Activated CD4-positive, alpha-beta T cell treated with anti-CD3 and anti-CD28 coated beads for 36 hours (primary cell): ENCODE measurements around the gene CISTR. TPM values are rescaled to one million over a fixed set of nuclear protein-coding genes. Genes with fewer than 3 reads are reported as not detected.

Experiments
- ATAC-seq: fragments of 200-7000 bp; cut with Tn5 transposase; one replicate; pipeline ENCODE4 v1.10.0; 2021; ENCODE audit warnings: mild to moderate bottlenecking, moderate library complexity
- CTCF ChIA-PET: fragments of 350-600 bp; sonication (Branson Sonifier 250); formaldehyde crosslinking; loops from one replicate; lab custom pipeline; 2021; ENCODE audit warnings: antibody characterized with exemption; lab: Charles Lee
- POLR2A ChIA-PET: fragments of 350-600 bp; sonication (Branson Sonifier 250); formaldehyde crosslinking; loops from one replicate; lab custom pipeline; 2021; ENCODE audit warnings: antibody characterized with exemption, inconsistent platforms; lab: Charles Lee
- DNase-seq: peaks from one replicate; pipeline ENCODE4 v3.0.0-alpha.2; 2020
- H3K27ac Mint-ChIP-seq: one replicate; pipeline ENCODE4 v1.8.0; 2021; ENCODE audit warnings: mixed read lengths
- H3K27me3 Mint-ChIP-seq: one replicate; pipeline ENCODE4 v1.8.0; 2021; ENCODE audit warnings: mixed read lengths
- H3K36me3 Mint-ChIP-seq: one replicate; pipeline ENCODE4 v1.8.0; 2021; ENCODE audit warnings: low read depth, mixed read lengths
- H3K4me1 Mint-ChIP-seq: one replicate; pipeline ENCODE4 v1.8.0; 2021; ENCODE audit warnings: mixed read lengths
- H3K4me3 Mint-ChIP-seq: one replicate; pipeline ENCODE4 v1.8.0; 2021; ENCODE audit warnings: mild to moderate bottlenecking, moderate library complexity, mixed read lengths
- H3K9me3 Mint-ChIP-seq: one replicate; pipeline ENCODE4 v1.8.0; 2021; ENCODE audit warnings: low read depth, mixed read lengths
- intact Hi-C, 2 experiments: fragments of 100-400 bp; cut with DNase I in 1 of 2; cut with micrococcal nuclease in 1 of 2; formaldehyde crosslinking; loops; one replicate each; pipeline versions ENCODE4 v1.14.2 to v1.15.1; 2022 to 2024; cut with DNase I, micrococcal nuclease
- total RNA-seq, 2 experiments: library from RNA; stranded (reverse); gene quantifications; one replicate each; pipeline ENCODE4 v1.2.3, GENCODE V29; 2021

Gene CISTR
- total RNA-seq, 2 experiments from 2014 or later: not detected

GRCh38 chr12:53754188-53754585 is 2.4 kb upstream of the CISTR start:
- no peaks in the 10 kb centered on the region for H3K36me3 Mint-ChIP-seq
- ChIA-PET CTCF (interaction anchor here (0.5 to 2.3 kb wide), 9 partner anchors 11 to 470 kb away, joined by 3 to 11 read pairs (median 4); partner anchors contain the start of gene HOXC10), POLR2A (no interaction called here)
- intact Hi-C loops: no loop called here
- ATAC-seq (no peak), DNase-seq (no peak)
- H3K9me3 Mint-ChIP-seq: no peaks in the 10 kb centered on the region
- peaks cover 11% of the 10 kb centered on the region for H3K4me1 Mint-ChIP-seq
- H3K4me3 Mint-ChIP-seq: no peak overlapping the region
- H3K27ac Mint-ChIP-seq: no peak overlapping the region
- H3K27me3 Mint-ChIP-seq: peaks cover 16% of the 10 kb centered on the region

- Mint-ChIP-seq H3K4me3 (no peak overlapping the region), H3K36me3 (no peaks in the 10 kb centered on the region), H3K9me3 (no peaks in the 10 kb centered on the region), H3K27ac (no peak overlapping the region), H3K4me1 (peaks cover 11% of the 10 kb centered on the region), H3K27me3 (peaks cover 10% of the 10 kb centered on the region)
- CTCF ChIA-PET: interaction anchor here (1.0 to 2.3 kb wide), 6 partner anchors 9 to 209 kb away, joined by 3 to 11 read pairs (median 3); no protein-coding TSS in a partner anchor
- DNase-seq (no peak), ATAC-seq (no peak)
- intact Hi-C loops: no loop called here
- POLR2A ChIA-PET: no interaction called here
Measured at GRCh38 chr12:53752621-53753020, 842 bp upstream of the CISTR start.

GRCh38 chr12:53752192-53752601 is 418 bp upstream of the CISTR start:
- H3K9me3 Mint-ChIP-seq: no peaks in the 10 kb centered on the region
- H3K27ac Mint-ChIP-seq: no peak overlapping the region
- ATAC-seq (no peak), DNase-seq (no peak)
- H3K27me3 Mint-ChIP-seq: peaks cover 14% of the 10 kb centered on the region
- CTCF ChIA-PET: interaction anchor here (1.0 to 2.3 kb wide), 8 partner anchors 9 to 134 kb away, joined by 3 to 11 read pairs (median 4); no protein-coding TSS in a partner anchor
- intact Hi-C loops: no loop called here
- no peaks in the 10 kb centered on the region for H3K36me3 Mint-ChIP-seq
- H3K4me3 Mint-ChIP-seq: no peak overlapping the region
- H3K4me1 Mint-ChIP-seq: peaks cover 11% of the 10 kb centered on the region
- POLR2A ChIA-PET: no interaction called here

- Mint-ChIP-seq H3K4me1 (peaks cover 5% of the 10 kb centered on the region), H3K4me3 (no peak overlapping the region), H3K27ac (no peak overlapping the region), H3K27me3 (peaks cover 20% of the 10 kb centered on the region), H3K36me3 (no peaks in the 10 kb centered on the region), H3K9me3 (no peaks in the 10 kb centered on the region)
- DNase-seq (peak; percentile 42), ATAC-seq (peak; percentile 16)
- intact Hi-C loops: no loop called here
- ChIA-PET CTCF (interaction anchor here (1.3 kb wide), 2 partner anchors 8 to 49 kb away, joined by 5 read pairs; no protein-coding TSS in a partner anchor), POLR2A (interaction anchor here (0.6 kb wide), 1 partner anchor 75 kb away, joined by 3 read pairs; no protein-coding TSS in a partner anchor)
Measured at GRCh38 chr12:53750812-53751335, 905 bp downstream of the CISTR start.

- Mint-ChIP-seq H3K4me3 (no peak overlapping the region), H3K4me1 (peaks cover 4% of the 10 kb centered on the region), H3K9me3 (no peaks in the 10 kb centered on the region), H3K36me3 (no peaks in the 10 kb centered on the region), H3K27me3 (peaks cover 22% of the 10 kb centered on the region), H3K27ac (no peak overlapping the region)
- intact Hi-C loops: no loop called here
- CTCF ChIA-PET: interaction anchor here (1.1 kb wide), 1 partner anchor 29 kb away, joined by 3 read pairs; no protein-coding TSS in a partner anchor
- DNase-seq: no peak
- ATAC-seq: no peak
- POLR2A ChIA-PET: no interaction called here
Measured at GRCh38 chr12:53749986-53750811, 1.6 kb downstream of the CISTR start.

GRCh38 chr12:53748072-53748840 is 3.5 kb downstream of the CISTR start:
- POLR2A ChIA-PET: no interaction called here
- no peak for ATAC-seq
- Mint-ChIP-seq H3K9me3 (no peaks in the 10 kb centered on the region), H3K27me3 (peaks cover 31% of the 10 kb centered on the region), H3K4me1 (peaks cover 4% of the 10 kb centered on the region), H3K36me3 (no peaks in the 10 kb centered on the region), H3K27ac (no peak overlapping the region), H3K4me3 (no peak overlapping the region)
- CTCF ChIA-PET: interaction anchor here (0.5 to 7.6 kb wide), 13 partner anchors 9 to 999 kb away, joined by 3 to 230 read pairs (median 14); partner anchors contain the start of gene CALCOCO1
- no peak for DNase-seq
- intact Hi-C loops: no loop called here

GRCh38 chr12:53747095-53747494 is 4.7 kb downstream of the CISTR start:
- intact Hi-C loops: loop anchor here (2.0 kb wide), 3 partner anchors 20 to 204 kb away; partner anchors contain the start of genes ATP5MC2 (in 1 of the 2) and CALCOCO1 (in 1 of the 2)
- no peaks in the 10 kb centered on the region for H3K9me3 Mint-ChIP-seq
- DNase-seq: no peak
- ChIA-PET POLR2A (interaction anchor here (1.0 kb wide), 1 partner anchor 52 kb away, joined by 3 read pairs; no protein-coding TSS in a partner anchor), CTCF (interaction anchor here (0.6 to 7.6 kb wide), 33 partner anchors 10 to 531 kb away, joined by 3 to 230 read pairs (median 7); partner anchors contain the start of genes ATP5MC2 and CALCOCO1)
- peaks cover 38% of the 10 kb centered on the region for H3K27me3 Mint-ChIP-seq
- H3K4me1 Mint-ChIP-seq: peaks cover 4% of the 10 kb centered on the region
- H3K36me3 Mint-ChIP-seq: no peaks in the 10 kb centered on the region
- peak; percentile 5 for ATAC-seq
- no peak overlapping the region for H3K27ac Mint-ChIP-seq
- no peak overlapping the region for H3K4me3 Mint-ChIP-seq

GRCh38 chr12:53746592-53747092 is 5.1 kb downstream of the CISTR start:
- ChIA-PET POLR2A (interaction anchor here (1.0 to 1.2 kb wide), 2 partner anchors 46 to 52 kb away, joined by 3 read pairs; no protein-coding TSS in a partner anchor), CTCF (interaction anchor here (0.6 to 7.6 kb wide), 43 partner anchors 10 to 1319 kb away, joined by 3 to 230 read pairs (median 4); partner anchors contain the start of genes ATP5MC2 and CALCOCO1)
- intact Hi-C loops: loop anchor here (1.0 to 2.0 kb wide), 7 partner anchors 11 to 204 kb away; partner anchors contain the start of genes CALCOCO1 (in 2 of the 2) and ATP5MC2 (in 1 of the 2)
- Mint-ChIP-seq H3K27me3 (peaks cover 38% of the 10 kb centered on the region), H3K9me3 (no peaks in the 10 kb centered on the region), H3K4me3 (no peak overlapping the region), H3K4me1 (peaks cover 2% of the 10 kb centered on the region), H3K36me3 (no peaks in the 10 kb centered on the region), H3K27ac (no peak overlapping the region)
- ATAC-seq (peak; percentile 86), DNase-seq (peak; percentile 94)

GRCh38 chr12:53744751-53745150 is 7.0 kb downstream of the CISTR start:
- H3K27ac Mint-ChIP-seq: no peak overlapping the region
- no peaks in the 10 kb centered on the region for H3K9me3 Mint-ChIP-seq
- H3K4me3 Mint-ChIP-seq: no peak overlapping the region
- peaks cover 2% of the 10 kb centered on the region for H3K4me1 Mint-ChIP-seq
- DNase-seq (no peak), ATAC-seq (no peak)
- intact Hi-C loops: no loop called here
- H3K36me3 Mint-ChIP-seq: no peaks in the 10 kb centered on the region
- POLR2A ChIA-PET: interaction anchor here (1.1 kb wide), 1 partner anchor 50 kb away, joined by 3 read pairs; no protein-coding TSS in a partner anchor
- CTCF ChIA-PET: interaction anchor here (0.7 to 7.6 kb wide), 18 partner anchors 12 to 474 kb away, joined by 3 to 230 read pairs (median 13); partner anchors contain the start of genes ATP5MC2 and CALCOCO1
- H3K27me3 Mint-ChIP-seq: peaks cover 38% of the 10 kb centered on the region

GRCh38 chr12:53744130-53744441 is 7.7 kb downstream of the CISTR start:
- DNase-seq: no peak
- H3K27ac Mint-ChIP-seq: no peak overlapping the region

More at GRCh38 chr12:53744130-53744441, 7.7 kb downstream of the CISTR start:
- Mint-ChIP-seq H3K9me3 (no peaks in the 10 kb centered on the region), H3K36me3 (no peaks in the 10 kb centered on the region), H3K4me1 (peaks cover 7% of the 10 kb centered on the region), H3K4me3 (no peak overlapping the region), H3K27me3 (peaks cover 43% of the 10 kb centered on the region)
- intact Hi-C loops: no loop called here
- no peak for ATAC-seq
- ChIA-PET CTCF (interaction anchor here (0.6 to 7.6 kb wide), 33 partner anchors 9 to 1984 kb away, joined by 3 to 230 read pairs (median 5); partner anchors contain the start of genes ATF7, ATP5MC2 and CALCOCO1), POLR2A (interaction anchor here (1.5 kb wide), 1 partner anchor 16 kb away, joined by 3 read pairs; no protein-coding TSS in a partner anchor)
